SK-N-SH treated with all-trans-retinoic acid at 6 μM for 48 hours (cell line): ENCODE measurements around the gene FGFBP2.

ENCODE experiments used
- GLIS3 ChIP-seq: fragments of 250-450 bp; sonication (Bioruptor Pico); IDR thresholded peaks from 2 replicates; pipeline ENCODE4 v1.5.0; 2020; ENCODE audit warnings: mild to moderate bottlenecking, moderate library complexity
- ISL1 ChIP-seq: fragments of 250-450 bp; sonication (Bioruptor Pico); IDR thresholded peaks from 2 replicates; pipeline ENCODE4 v2.1.2; 2022; ENCODE audit warnings: mild to moderate bottlenecking, moderate library complexity

DNA sequence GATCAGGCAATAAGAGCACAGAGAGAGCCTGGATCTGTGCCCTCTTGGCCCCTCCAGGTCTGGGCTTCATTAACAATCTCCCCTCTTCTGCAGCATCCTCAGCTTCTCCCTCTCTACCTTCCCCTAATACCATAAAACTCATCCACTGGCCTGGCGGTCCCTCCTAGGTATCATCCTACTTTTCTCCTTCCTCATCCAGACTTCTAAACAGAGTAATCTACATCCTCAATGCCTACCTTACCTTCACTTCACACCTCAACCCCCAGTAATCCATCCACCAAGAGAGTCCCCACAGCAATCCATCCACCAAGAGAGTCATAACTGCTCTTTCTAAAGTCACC is 41.4 kb downstream of the FGFBP2 start:
- TF ChIP-seq GLIS3 (CRISPR knock-in tag), result no peak
- TF ChIP-seq ISL1, result no peak
